ENCODE results near the gene CALCOCO2. TPM values are rescaled to one million over a fixed set of nuclear protein-coding genes. Genes with fewer than 3 reads are reported as not detected.

Gene CALCOCO2
- total RNA-seq, 1 donor from 2014 or later, result 56.6 TPM

DNA sequence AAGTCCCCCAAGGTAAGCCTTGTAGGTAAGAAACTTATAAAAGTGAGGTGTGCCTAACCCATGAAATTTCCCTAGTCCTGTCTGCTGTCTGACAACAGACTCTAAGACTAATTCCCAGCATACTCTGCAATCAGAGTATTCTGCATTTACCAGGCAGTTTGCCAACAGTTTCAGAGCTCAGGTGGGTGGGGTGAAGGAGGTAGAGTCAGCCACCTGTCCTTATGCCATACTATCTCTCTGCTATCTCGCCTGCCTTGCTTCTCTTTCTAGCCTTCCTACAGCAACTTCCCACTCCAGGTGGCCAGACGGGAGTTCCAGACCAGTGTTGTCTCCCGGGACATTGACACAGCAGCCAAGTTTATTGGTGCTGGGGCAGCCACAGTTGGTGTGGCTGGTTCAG, 64.1 kb downstream of the CALCOCO2 start:
- no peak overlapping the region for H3K4me3 Mint-ChIP-seq
- no peak for DNase-seq (ENCODE audit: low spot score in 2 of 2, unreplicated experiment in 2 of 2)
- H3K36me3 Mint-ChIP-seq, result peaks cover 12% of the 10 kb centered on the region
- peaks cover 16% of the 10 kb centered on the region for H3K4me1 Mint-ChIP-seq
- TF ChIP-seq, protein P1, sequence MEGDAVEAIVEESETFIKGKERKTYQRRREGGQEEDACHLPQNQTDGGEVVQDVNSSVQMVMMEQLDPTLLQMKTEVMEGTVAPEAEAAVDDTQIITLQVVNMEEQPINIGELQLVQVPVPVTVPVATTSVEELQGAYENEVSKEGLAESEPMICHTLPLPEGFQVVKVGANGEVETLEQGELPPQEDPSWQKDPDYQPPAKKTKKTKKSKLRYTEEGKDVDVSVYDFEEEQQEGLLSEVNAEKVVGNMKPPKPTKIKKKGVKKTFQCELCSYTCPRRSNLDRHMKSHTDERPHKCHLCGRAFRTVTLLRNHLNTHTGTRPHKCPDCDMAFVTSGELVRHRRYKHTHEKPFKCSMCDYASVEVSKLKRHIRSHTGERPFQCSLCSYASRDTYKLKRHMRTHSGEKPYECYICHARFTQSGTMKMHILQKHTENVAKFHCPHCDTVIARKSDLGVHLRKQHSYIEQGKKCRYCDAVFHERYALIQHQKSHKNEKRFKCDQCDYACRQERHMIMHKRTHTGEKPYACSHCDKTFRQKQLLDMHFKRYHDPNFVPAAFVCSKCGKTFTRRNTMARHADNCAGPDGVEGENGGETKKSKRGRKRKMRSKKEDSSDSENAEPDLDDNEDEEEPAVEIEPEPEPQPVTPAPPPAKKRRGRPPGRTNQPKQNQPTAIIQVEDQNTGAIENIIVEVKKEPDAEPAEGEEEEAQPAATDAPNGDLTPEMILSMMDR (IDR thresholded peaks at IDR 0.05; ENCODE audit: unreplicated experiment), result no peak
- H3K27me3 Mint-ChIP-seq (ENCODE audit: low read depth), result no peaks in the 10 kb centered on the region
- H3K27ac Mint-ChIP-seq, result no peak overlapping the region
- no peaks in the 10 kb centered on the region for H3K9me3 Mint-ChIP-seq

DNA sequence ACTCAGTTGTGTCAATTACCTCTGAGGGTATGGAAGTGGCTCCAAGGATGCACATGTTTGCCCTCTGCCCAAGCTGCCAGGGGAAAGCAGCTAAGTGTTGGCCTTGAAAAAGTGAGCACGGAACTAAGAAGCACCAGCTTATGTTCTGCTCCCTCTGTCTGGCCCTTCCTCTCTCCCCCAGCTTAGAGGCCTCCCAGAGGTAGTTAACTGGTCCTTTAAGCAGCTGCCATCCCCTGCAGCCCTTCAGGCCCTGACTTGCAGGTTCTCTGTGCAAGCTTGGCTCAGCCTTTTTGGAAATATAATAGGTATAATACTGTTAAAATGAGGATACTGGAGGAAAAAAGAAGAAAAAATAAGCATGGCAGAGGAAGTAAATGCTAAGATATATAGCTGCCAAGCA, 70.4 kb downstream of the CALCOCO2 start:
- Mint-ChIP-seq H3K4me1 (peaks cover 1% of the 10 kb centered on the region), H3K27ac (peak overlapping the region; percentile 45), H3K27me3 (ENCODE audit: low read depth) (no peaks in the 10 kb centered on the region), H3K9me3 (no peaks in the 10 kb centered on the region), H3K4me3 (no peak overlapping the region), H3K36me3 (peaks cover 6% of the 10 kb centered on the region)
- TF ChIP-seq, protein P1 (IDR thresholded peaks at IDR 0.05; ENCODE audit: unreplicated experiment), result no peak
- DNase-seq (ENCODE audit: low spot score in 2 of 2, unreplicated experiment in 2 of 2), result no peak

DNA sequence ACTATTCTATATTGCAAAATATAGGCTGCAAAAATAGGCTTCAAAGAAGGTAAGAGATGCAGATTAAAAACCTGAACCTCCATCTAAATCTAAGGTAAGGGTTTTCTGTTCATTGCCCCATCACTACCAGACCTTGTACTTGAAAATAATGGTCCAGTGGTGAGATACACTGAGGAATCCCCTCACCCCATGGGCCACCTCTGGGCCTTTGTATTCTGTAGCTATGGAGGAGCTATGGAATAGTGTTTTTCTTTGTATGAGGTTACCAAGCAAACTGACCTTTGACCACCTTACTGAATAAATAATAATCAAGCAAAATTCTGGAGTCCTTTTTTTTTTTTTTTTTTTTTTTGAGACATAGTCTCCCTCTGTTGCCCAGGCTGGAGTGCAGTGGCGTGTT, 72.6 kb downstream of the CALCOCO2 start:
- no peaks in the 10 kb centered on the region for H3K9me3 Mint-ChIP-seq
- TF ChIP-seq, protein P1 (IDR thresholded peaks at IDR 0.05; ENCODE audit: unreplicated experiment), result no peak
- H3K4me3 Mint-ChIP-seq, result no peak overlapping the region
- no peak overlapping the region for H3K27ac Mint-ChIP-seq
- no peaks in the 10 kb centered on the region for H3K27me3 Mint-ChIP-seq (ENCODE audit: low read depth)
- H3K4me1 Mint-ChIP-seq, result peaks cover 7% of the 10 kb centered on the region
- H3K36me3 Mint-ChIP-seq, result no peaks in the 10 kb centered on the region
- no peak for DNase-seq (ENCODE audit: low spot score in 2 of 2, unreplicated experiment in 2 of 2)

DNA sequence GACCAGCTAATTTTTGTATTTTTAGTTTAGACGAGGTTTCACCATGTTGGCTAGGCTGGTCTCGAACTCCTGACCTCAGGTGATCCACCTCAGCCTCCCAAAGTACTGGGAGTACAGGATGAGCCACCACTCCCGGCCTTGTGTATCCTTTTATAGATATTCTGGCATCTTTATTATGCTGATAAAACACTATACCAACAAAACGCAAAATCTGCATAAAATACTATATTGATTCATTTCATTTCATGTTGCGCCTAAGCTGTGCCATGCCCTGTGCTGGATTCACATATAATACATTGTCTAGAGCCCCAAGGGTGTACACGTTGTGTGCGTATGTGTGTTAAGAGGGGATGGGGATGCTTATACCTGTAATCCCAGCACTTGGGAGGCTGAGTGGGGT, 73.6 kb downstream of the CALCOCO2 start:
- no peak overlapping the region for H3K4me3 Mint-ChIP-seq

DNA sequence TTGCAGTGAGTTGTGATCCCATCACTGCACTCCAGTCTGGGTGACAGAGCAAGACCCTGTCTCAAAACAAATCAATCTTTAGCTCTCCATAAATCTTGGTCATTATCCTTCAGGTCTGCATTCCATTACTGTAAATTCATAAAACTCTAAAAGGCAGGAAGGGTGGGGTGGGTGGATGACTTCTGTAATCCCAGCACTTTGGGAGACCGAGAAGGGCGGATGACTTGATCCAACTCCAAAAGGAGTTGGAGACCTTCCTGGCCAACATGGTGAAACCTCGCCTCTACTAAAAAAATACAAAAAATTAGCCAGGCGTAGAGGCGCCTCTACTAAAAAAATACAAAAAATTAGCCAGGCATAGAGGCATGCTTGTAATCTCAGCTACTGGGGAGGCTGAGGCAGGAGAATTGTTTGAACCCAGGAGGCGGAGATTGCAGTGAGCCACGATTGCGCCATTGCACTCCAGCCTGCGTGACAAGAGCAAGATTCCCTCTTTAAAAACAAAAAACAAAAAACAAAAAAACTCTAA, 75.2 kb downstream of the CALCOCO2 start:
- H3K36me3 Mint-ChIP-seq, result no peaks in the 10 kb centered on the region
- no peak for DNase-seq (ENCODE audit: low spot score in 2 of 2, unreplicated experiment in 2 of 2)
- no peaks in the 10 kb centered on the region for H3K9me3 Mint-ChIP-seq
- H3K4me3 Mint-ChIP-seq, result no peak overlapping the region
- H3K27me3 Mint-ChIP-seq (ENCODE audit: low read depth), result no peaks in the 10 kb centered on the region
- peaks cover 26% of the 10 kb centered on the region for H3K4me1 Mint-ChIP-seq
- no peak overlapping the region for H3K27ac Mint-ChIP-seq
- TF ChIP-seq, protein P1 (IDR thresholded peaks at IDR 0.05; ENCODE audit: unreplicated experiment), result no peak

More for the DNA sequence above, 73.6 kb downstream of the CALCOCO2 start:
- H3K4me1 Mint-ChIP-seq, result peaks cover 11% of the 10 kb centered on the region
- H3K36me3 Mint-ChIP-seq, result no peaks in the 10 kb centered on the region
- TF ChIP-seq, protein P1 (IDR thresholded peaks at IDR 0.05; ENCODE audit: unreplicated experiment), result no peak
- DNase-seq (ENCODE audit: low spot score in 2 of 2, unreplicated experiment in 2 of 2), result no peak
- no peak overlapping the region for H3K27ac Mint-ChIP-seq
- H3K27me3 Mint-ChIP-seq (ENCODE audit: low read depth), result no peaks in the 10 kb centered on the region
- no peaks in the 10 kb centered on the region for H3K9me3 Mint-ChIP-seq

DNA sequence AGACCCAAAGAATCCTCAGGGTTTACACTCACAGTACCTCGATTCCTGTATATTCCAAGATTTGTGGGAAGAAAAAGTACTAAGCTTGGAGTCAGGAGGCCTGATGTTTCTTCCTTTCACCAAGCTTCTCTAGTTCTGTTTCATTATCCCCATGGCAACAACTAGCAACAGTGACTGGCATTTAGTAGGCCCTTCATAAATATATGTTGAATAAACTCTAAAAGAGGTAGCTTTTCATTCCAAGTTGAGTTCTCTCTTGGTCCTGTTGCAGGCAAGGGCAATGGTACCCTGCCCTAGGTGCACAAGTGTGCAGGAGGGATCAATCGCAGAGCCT, 76.8 kb downstream of the CALCOCO2 start:
- peak overlapping the region; percentile 81 for H3K4me3 Mint-ChIP-seq
- H3K36me3 Mint-ChIP-seq, result peaks cover 6% of the 10 kb centered on the region
- H3K27me3 Mint-ChIP-seq (ENCODE audit: low read depth), result no peaks in the 10 kb centered on the region
- no peak for DNase-seq (ENCODE audit: low spot score in 2 of 2, unreplicated experiment in 2 of 2)
- no peaks in the 10 kb centered on the region for H3K9me3 Mint-ChIP-seq
- peak overlapping the region; percentile 97 for H3K27ac Mint-ChIP-seq
- TF ChIP-seq, protein P1 (IDR thresholded peaks at IDR 0.05; ENCODE audit: unreplicated experiment), result no peak
- peaks cover 33% of the 10 kb centered on the region for H3K4me1 Mint-ChIP-seq
